Cardiac muscle cell (in vitro differentiated cells and primary cell): ENCODE measurements around the gene YWHAQ. TPM values are rescaled to one million over a fixed set of nuclear protein-coding genes. Genes with fewer than 3 reads are reported as not detected.

Experiments
- polyA plus RNA-seq: library from polyadenylated mRNA; unstranded; fragments of >200 nt; fragmentation: Nextera tagmentation; extraction: Ambion mirVana; gene quantifications from 2 replicates; pipeline ENCODE4 v1.2.1, GENCODE V29; 2016
- total RNA-seq: library from RNA; depleted of rRNA; stranded (reverse); fragments of >200 nt; gene quantifications from 2 replicates; pipeline ENCODE4 v1.2.3, GENCODE V29; 2016

YWHAQ gene
- total and polyA plus RNA-seq, 2 experiments from 2014 or later = 240 to 455 TPM

Other genes with a start within 250 kb of the YWHAQ start
- 30.9 and 35.5 TPM in 2 replicates for gene ITGB1BP1, start 207.5 kb downstream of the YWHAQ start, total RNA-seq
- gene ITGB1BP1, start 207.5 kb downstream of the YWHAQ start, polyA plus RNA-seq = 107 and 138 TPM in 2 replicates
- 45.9 and 57.4 TPM in 2 replicates for gene CPSF3, start 207.3 kb downstream of the YWHAQ start, total RNA-seq
- 57.5 and 75.5 TPM in 2 replicates for gene CPSF3, start 207.3 kb downstream of the YWHAQ start, polyA plus RNA-seq
- 41.8 and 45.4 TPM in 2 replicates for gene IAH1, start 156.4 kb downstream of the YWHAQ start, total RNA-seq
- 56.6 and 96.4 TPM in 2 replicates for gene IAH1, start 156.4 kb downstream of the YWHAQ start, polyA plus RNA-seq
- 29.3 and 32.0 TPM in 2 replicates for gene ADAM17, start 75.2 kb downstream of the YWHAQ start, total RNA-seq
- 23.9 and 38.0 TPM in 2 replicates for gene ADAM17, start 75.2 kb downstream of the YWHAQ start, polyA plus RNA-seq
- 6.7 and 11.2 TPM in 2 replicates for gene TAF1B, start 212.5 kb upstream of the YWHAQ start, total RNA-seq
- gene TAF1B, start 212.5 kb upstream of the YWHAQ start, polyA plus RNA-seq = 14.2 and 18.8 TPM in 2 replicates